ENCODE measurements around the gene NPRL2.

DNA sequence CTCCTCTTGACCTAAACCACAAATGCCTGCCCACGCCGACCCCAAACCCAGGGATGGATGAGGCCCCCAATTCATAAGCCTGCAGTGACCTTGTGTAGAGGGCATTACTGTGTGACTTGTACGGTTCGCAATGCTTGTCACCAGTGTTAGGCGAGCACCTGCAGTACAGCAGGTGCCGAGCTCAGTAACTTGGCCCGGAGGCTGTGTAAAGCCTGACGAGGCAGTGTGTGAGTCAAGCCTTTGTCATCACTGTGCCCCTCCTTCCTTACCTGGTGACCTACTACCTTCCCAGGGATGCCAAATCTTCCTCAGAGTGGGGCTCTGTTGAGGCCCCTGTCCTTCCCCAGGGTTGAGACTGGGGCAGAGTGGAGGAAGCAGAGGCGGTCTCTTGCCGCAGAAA is 45.9 kb upstream of the NPRL2 start:
- TF ChIP-seq TAF1 (IDR thresholded peaks at IDR 0.05; ENCODE audit: borderline replicate concordance, low read depth, low read length): no peak
- TF ChIP-seq POLR2A (IDR thresholded peaks at IDR 0.05; ENCODE audit: low read depth, low read length): no peak
- no peak for TF ChIP-seq POLR2AphosphoS5 (IDR thresholded peaks at IDR 0.05; ENCODE audit: low read depth, low read length)

All from GM12892 (cell line).